Stomach (tissue), 9 donors: Measurements from ENCODE around the gene ASTN2. TPM values are rescaled to one million over a fixed set of nuclear protein-coding genes. Genes with fewer than 3 reads are reported as not detected.
A peak's percentile ranks its signal among the peaks of the same experiment; 100 is the strongest.

Experiments
- DNase-seq, 2 donors: peaks; one replicate each; pipeline versions ENCODE4 v3.0.0 to v3.0.0-alpha.2; 2013 to 2019
- H3K27ac ChIP-seq, 5 donors: fragments of 200-600 bp in 4 of 5; sonication (generic) in 4 of 5; one replicate each; pipeline ENCODE4 v1.5.1; 2013 to 2019; ENCODE audit warnings: mild to moderate bottlenecking in 1 of 5, moderate library complexity in 1 of 5
- H3K27me3 ChIP-seq, 3 donors: fragments of 200-600 bp; sonication (generic); one replicate each; pipeline ENCODE4 v1.5.1; 2017 to 2019; ENCODE audit warnings: mixed run types in 1 of 3
- H3K36me3 ChIP-seq, 4 donors: fragments of 200-600 bp; sonication (generic); 1 replicate in 3 of 4; 2 replicates in 1 of 4; pipeline ENCODE4 v1.5.1; 2016 to 2019
- H3K4me1 ChIP-seq, 4 donors: fragments of 200-600 bp; sonication (generic); one replicate each; pipeline ENCODE4 v1.5.1; 2016 to 2019
- H3K4me3 ChIP-seq, 4 donors: fragments of 200-600 bp; sonication (generic) in 3 of 4; one replicate each; pipeline ENCODE4 v1.5.1; 2016 to 2019; ENCODE audit warnings: mild to moderate bottlenecking in 1 of 4
- H3K9me3 ChIP-seq, 4 donors: fragments of 200-600 bp; sonication (generic); one replicate each; pipeline ENCODE4 v1.5.1; 2016 to 2019
- EP300 ChIP-seq: sonication (generic); formaldehyde crosslinking; IDR thresholded peaks from one replicate; pipeline ENCODE4 v1.6.1; 2017; ENCODE audit warnings: antibody characterized with exemption
- POLR2A ChIP-seq, 4 donors: fragments of 450-650 bp; IDR thresholded peaks; one replicate each; pipeline ENCODE4 v1.6.1; 2016; ENCODE audit warnings: antibody characterized with exemption in 4 of 4, control low read depth in 2 of 4, mild to moderate bottlenecking in 1 of 4, moderate library complexity in 1 of 4
- POLR2AphosphoS5 ChIP-seq, 3 donors: sonication (generic); formaldehyde crosslinking; IDR thresholded peaks; one replicate each; pipeline ENCODE4 v1.6.1; 2016; ENCODE audit warnings: antibody characterized with exemption in 3 of 3
- WGBS, 5 donors: extraction: QIAGEN DNeasy Blood & Tissue Kit in 3 of 5; methylation state at CpG; one replicate each; pipeline versions ENCODE4 v1.1.5 to v1.1.7; 2013 to 2018; 5-methylcytosine and 5-hydroxymethylcytosine counted together
- intact Hi-C: fragments of 100-400 bp; cut with DNase I; formaldehyde crosslinking; loops from one replicate; pipeline ENCODE4 v1.15.1; 2023; ENCODE audit warnings: low total_unique reads
- polyA plus RNA-seq, 3 donors: library from polyadenylated mRNA; stranded (reverse); fragments of 200-250 nt; gene quantifications; one replicate each; pipeline ENCODE4 v1.2.3, GENCODE V29; 2013
- total RNA-seq, 5 donors: library from RNA; depleted of rRNA; stranded (reverse); fragments of >200 nt; gene quantifications; one replicate each; pipeline versions ENCODE4 v1.1.0 to v1.2.3, GENCODE V29; 2014 to 2016
- TF ChIP-seq, protein P1 (sequence below), 7 experiments: fragments of 450-650 bp in 4 of 7; fragments of 200-600 bp in 3 of 7; sonication (generic) in 3 of 7; IDR thresholded peaks; one replicate each; pipeline ENCODE4 v1.5.1; 2016 to 2019; ENCODE audit warnings: antibody characterized with exemption in 7 of 7, control low read depth in 2 of 7, mild to moderate bottlenecking in 1 of 7
- donor health status: healthy with polysubstance abuse.
- donor health status: Bipolar disorder and iron deficiency.
- donor health status: healthy.

ASTN2 gene
- total and polyA plus RNA-seq, 8 donors, result 2.1 to 22.3 (median 4.2) TPM; not detected in 1

- Histone ChIP-seq H3K27me3 (no peaks in the 10 kb centered on the region), H3K36me3 (no peaks in the 10 kb centered on the region), H3K4me3 (no peak overlapping the region), H3K4me1 (no peaks in the 10 kb centered on the region), H3K9me3 (peaks cover 0 to 32% (median 24%) of the 10 kb centered on the region in 4 donors), H3K27ac (no peak overlapping the region)
- intact Hi-C loops, result no loop called here
- WGBS, 5 donors, result 59 to 80% (median 73%) methylated on average over 2 of the region's 2 CpGs
- no peak for DNase-seq
- TF ChIP-seq, protein P1, sequence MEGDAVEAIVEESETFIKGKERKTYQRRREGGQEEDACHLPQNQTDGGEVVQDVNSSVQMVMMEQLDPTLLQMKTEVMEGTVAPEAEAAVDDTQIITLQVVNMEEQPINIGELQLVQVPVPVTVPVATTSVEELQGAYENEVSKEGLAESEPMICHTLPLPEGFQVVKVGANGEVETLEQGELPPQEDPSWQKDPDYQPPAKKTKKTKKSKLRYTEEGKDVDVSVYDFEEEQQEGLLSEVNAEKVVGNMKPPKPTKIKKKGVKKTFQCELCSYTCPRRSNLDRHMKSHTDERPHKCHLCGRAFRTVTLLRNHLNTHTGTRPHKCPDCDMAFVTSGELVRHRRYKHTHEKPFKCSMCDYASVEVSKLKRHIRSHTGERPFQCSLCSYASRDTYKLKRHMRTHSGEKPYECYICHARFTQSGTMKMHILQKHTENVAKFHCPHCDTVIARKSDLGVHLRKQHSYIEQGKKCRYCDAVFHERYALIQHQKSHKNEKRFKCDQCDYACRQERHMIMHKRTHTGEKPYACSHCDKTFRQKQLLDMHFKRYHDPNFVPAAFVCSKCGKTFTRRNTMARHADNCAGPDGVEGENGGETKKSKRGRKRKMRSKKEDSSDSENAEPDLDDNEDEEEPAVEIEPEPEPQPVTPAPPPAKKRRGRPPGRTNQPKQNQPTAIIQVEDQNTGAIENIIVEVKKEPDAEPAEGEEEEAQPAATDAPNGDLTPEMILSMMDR (IDR thresholded peaks at IDR 0.05), result no peak
- TF ChIP-seq POLR2A (IDR thresholded peaks at IDR 0.05) (no peak), EP300 (no peak), POLR2AphosphoS5 (IDR thresholded peaks at IDR 0.05) (no peak)
Observed at GRCh38 chr9:116873491-116873890, 541.4 kb downstream of the ASTN2 start.

- TF ChIP-seq, protein P1 (IDR thresholded peaks at IDR 0.05), result no peak
- TF ChIP-seq EP300 (no peak), POLR2AphosphoS5 (IDR thresholded peaks at IDR 0.05) (no peak)
- peak in 1 of 2 donors; percentile 46 for DNase-seq
- no peaks in the 10 kb centered on the region for H3K36me3 ChIP-seq
- peaks cover 0 to 2% (median 0%) of the 10 kb centered on the region in 4 donors for H3K9me3 ChIP-seq
- no peak overlapping the region for H3K27ac ChIP-seq
- no peaks in the 10 kb centered on the region for H3K27me3 ChIP-seq
- intact Hi-C loops, result no loop called here
- WGBS, 5 donors, result 54 to 74% (median 64%) methylated on average over 3 of the region's 3 CpGs
- H3K4me3 ChIP-seq, result no peak overlapping the region
- no peaks in the 10 kb centered on the region for H3K4me1 ChIP-seq
Observed at GRCh38 chr9:116870566-116870965, 544.3 kb downstream of the ASTN2 start.

- Histone ChIP-seq H3K4me3 (no peak overlapping the region), H3K27me3 (no peaks in the 10 kb centered on the region), H3K4me1 (no peaks in the 10 kb centered on the region), H3K36me3 (no peaks in the 10 kb centered on the region), H3K9me3 (no peaks in the 10 kb centered on the region), H3K27ac (no peak overlapping the region)
- WGBS, 5 donors, result 27 to 57% (median 36%) methylated on average over 3 of the region's 3 CpGs
- intact Hi-C loops, result no loop called here
- no peak for TF ChIP-seq POLR2AphosphoS5 (IDR thresholded peaks at IDR 0.05)
- no peak for TF ChIP-seq POLR2A (IDR thresholded peaks at IDR 0.05)
- TF ChIP-seq EP300, result no peak
- TF ChIP-seq, protein P1 (IDR thresholded peaks at IDR 0.05), result no peak
- peak in 1 of 2 donors; percentile 6 for DNase-seq
Observed at GRCh38 chr9:116868201-116868600, 546.7 kb downstream of the ASTN2 start.

GRCh38 chr9:116861321-116861720 lies 553.5 kb downstream of the ASTN2 start:
- no peak for DNase-seq
- intact Hi-C loops, result no loop called here
- Histone ChIP-seq H3K9me3 (no peaks in the 10 kb centered on the region), H3K27ac (no peak overlapping the region), H3K27me3 (no peaks in the 10 kb centered on the region), H3K36me3 (no peaks in the 10 kb centered on the region), H3K4me3 (no peak overlapping the region), H3K4me1 (no peaks in the 10 kb centered on the region)
- TF ChIP-seq, protein P1 (IDR thresholded peaks at IDR 0.05), result no peak
- TF ChIP-seq POLR2AphosphoS5 (IDR thresholded peaks at IDR 0.05) (no peak), POLR2A (IDR thresholded peaks at IDR 0.05) (no peak), EP300 (no peak)
